NCI-H748 (cell line): ENCODE data around the gene B9D1.
"Not testable (repeated sequence)": the region's sequence is repeated elsewhere in the genome, so short reads cannot be mapped to it uniquely, and the experiment has no call there.

Source experiments
- DNase-seq: peaks from one replicate; lab custom pipeline; 2025; ENCODE audit not compliant: unreplicated experiment; lab: John Stamatoyannopoulos, UW

Gene B9D1

GRCh38 chr17:19360772-19361171, 1.8 kb downstream of the B9D1 start:
- no peak for DNase-seq

- DNase-seq, result no peak
Observed at GRCh38 chr17:19359856-19360255, 2.7 kb downstream of the B9D1 start.

GRCh38 chr17:19359151-19359550, 3.4 kb downstream of the B9D1 start:
- DNase-seq, result no peak

- DNase-seq, result no peak
Observed at GRCh38 chr17:19357761-19358160, 4.8 kb downstream of the B9D1 start.

- no peak for DNase-seq
Observed at GRCh38 chr17:19357351-19357750, 5.2 kb downstream of the B9D1 start.

GRCh38 chr17:19354748-19355147, 7.8 kb downstream of the B9D1 start:
- no peak for DNase-seq

- DNase-seq, result not testable (repeated sequence)
Observed at GRCh38 chr17:19353401-19353800, 9.1 kb downstream of the B9D1 start.

- no peak for DNase-seq
Observed at GRCh38 chr17:19348806-19349205, 13.7 kb downstream of the B9D1 start.

- DNase-seq, result no peak
Observed at GRCh38 chr17:19348081-19348650, 14.4 kb downstream of the B9D1 start.

- DNase-seq, result no peak
Observed at GRCh38 chr17:19347323-19348080, 15.0 kb downstream of the B9D1 start.

- no peak for DNase-seq
Observed at GRCh38 chr17:19346351-19347255, 15.9 kb downstream of the B9D1 start.

GRCh38 chr17:19345486-19346350, 16.8 kb downstream of the B9D1 start:
- no peak for DNase-seq

GRCh38 chr17:19345067-19345460, 17.5 kb downstream of the B9D1 start:
- no peak for DNase-seq

- DNase-seq, result no peak
Observed at GRCh38 chr17:19344311-19345066, 18.0 kb downstream of the B9D1 start.

GRCh38 chr17:19343671-19344151, 18.8 kb downstream of the B9D1 start:
- DNase-seq, result no peak

GRCh38 chr17:19343256-19343630, 19.3 kb downstream of the B9D1 start:
- DNase-seq, result no peak

- no peak for DNase-seq
Observed at GRCh38 chr17:19342611-19343255, 19.8 kb downstream of the B9D1 start.

GRCh38 chr17:19341641-19342610, 20.6 kb downstream of the B9D1 start:
- no peak for DNase-seq
